HG03342 (cell line): Measurements from ENCODE around the gene RNF25.

Experiments
- ATAC-seq: cut with Tn5 transposase; IDR thresholded peaks from one replicate; pipeline ENCODE4 v1.9.1; 2021; ENCODE audit warnings: mild to moderate bottlenecking, moderate library complexity; ENCODE audit not compliant: unreplicated experiment

Gene RNF25

GRCh38 chr2:218631837-218632236 lies 40.0 kb downstream of the RNF25 start:
- ATAC-seq: no peak

GRCh38 chr2:218627939-218628338 lies 43.9 kb downstream of the RNF25 start:
- no peak for ATAC-seq

- ATAC-seq: no peak
Observed at GRCh38 chr2:218626369-218626768, 45.4 kb downstream of the RNF25 start.

GRCh38 chr2:218623366-218623705 lies 48.5 kb downstream of the RNF25 start:
- ATAC-seq: no peak

- ATAC-seq: no peak
Observed at GRCh38 chr2:218622606-218623365, 49.0 kb downstream of the RNF25 start.

- no peak for ATAC-seq
Observed at GRCh38 chr2:218621007-218621406, 50.8 kb downstream of the RNF25 start.

- no peak for ATAC-seq
Observed at GRCh38 chr2:218618102-218618860, 53.5 kb downstream of the RNF25 start.

GRCh38 chr2:218615868-218616315 lies 55.9 kb downstream of the RNF25 start:
- ATAC-seq: no peak
